Measurements from ENCODE around the gene CLEC14A. TPM values are rescaled to one million over a fixed set of nuclear protein-coding genes. Genes with fewer than 3 reads are reported as not detected.

The CLEC14A gene
- total RNA-seq, 1 experiment from 2014 or later: not detected

DNA sequence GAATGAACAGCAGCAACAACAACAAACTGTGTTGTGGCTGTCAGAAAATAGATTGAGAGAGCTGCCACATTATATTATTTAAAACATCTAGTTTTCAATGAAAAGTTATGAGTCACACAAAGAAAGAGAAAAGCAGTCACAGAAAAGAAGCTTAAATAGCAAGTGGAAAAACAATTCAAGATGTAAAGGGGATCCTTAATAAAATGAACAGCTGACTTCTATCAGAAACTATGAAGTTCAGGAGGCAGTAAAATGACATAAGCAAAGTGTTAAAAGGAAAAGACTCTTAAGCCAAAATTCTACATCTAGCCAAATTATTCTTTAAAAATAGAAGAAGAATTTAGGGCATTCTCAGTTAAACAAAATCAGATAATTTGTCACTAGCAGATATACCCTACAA, 5.6 kb downstream of the CLEC14A start:
- DNase-seq (ENCODE audit: low read depth): no peak

- no peak for DNase-seq (ENCODE audit: low read depth)
Measured at GRCh38 chr14:38248321-38249028, 7.4 kb downstream of the CLEC14A start.

GRCh38 chr14:38243696-38244240, 12.1 kb downstream of the CLEC14A start:
- no peak for DNase-seq (ENCODE audit: low read depth)

- DNase-seq (ENCODE audit: low read depth): peak; percentile 1
Measured at GRCh38 chr14:38238878-38239277, 17.0 kb downstream of the CLEC14A start.

GRCh38 chr14:38238332-38238731, 17.6 kb downstream of the CLEC14A start:
- peak; percentile 21 for DNase-seq (ENCODE audit: low read depth)

DNA sequence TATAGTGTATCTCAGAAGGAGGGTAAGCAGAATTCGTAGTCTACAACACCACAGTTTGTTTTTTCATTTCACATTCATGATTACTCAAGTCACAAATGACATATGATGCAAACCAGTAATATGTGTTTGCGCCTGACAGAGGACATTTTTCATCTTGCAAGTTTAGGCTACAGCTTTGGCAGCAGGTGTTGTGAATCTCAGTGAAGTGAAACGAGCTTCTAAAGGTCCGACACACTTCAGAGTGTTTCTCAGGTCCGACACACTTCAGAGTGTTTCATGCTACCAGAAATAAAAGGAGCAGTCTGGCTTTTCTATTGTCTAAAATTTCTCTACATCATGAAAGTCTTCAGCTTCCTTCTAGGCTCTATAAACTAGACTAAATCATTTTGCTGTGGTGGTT, 22.7 kb downstream of the CLEC14A start:
- DNase-seq (ENCODE audit: low read depth): no peak

DNA sequence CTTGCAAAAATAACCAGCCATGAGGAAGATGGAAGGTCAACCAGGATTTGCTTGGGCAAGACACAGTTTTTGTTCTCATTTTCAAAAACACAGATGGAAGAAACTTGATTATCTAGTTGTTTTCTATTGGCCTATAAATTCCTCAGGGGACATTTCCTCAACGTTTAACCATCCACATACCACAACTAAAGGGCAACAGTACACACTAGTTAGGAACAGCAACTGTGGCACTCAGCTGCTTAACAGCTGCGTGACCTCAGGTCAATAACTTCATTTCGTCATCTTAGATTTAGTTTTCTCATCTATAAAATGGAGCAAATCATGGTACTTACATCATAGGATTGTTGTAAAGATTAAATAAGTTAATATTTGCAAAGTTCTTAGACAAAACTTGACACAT, 29.5 kb downstream of the CLEC14A start:
- no peak for DNase-seq (ENCODE audit: low read depth)

DNA sequence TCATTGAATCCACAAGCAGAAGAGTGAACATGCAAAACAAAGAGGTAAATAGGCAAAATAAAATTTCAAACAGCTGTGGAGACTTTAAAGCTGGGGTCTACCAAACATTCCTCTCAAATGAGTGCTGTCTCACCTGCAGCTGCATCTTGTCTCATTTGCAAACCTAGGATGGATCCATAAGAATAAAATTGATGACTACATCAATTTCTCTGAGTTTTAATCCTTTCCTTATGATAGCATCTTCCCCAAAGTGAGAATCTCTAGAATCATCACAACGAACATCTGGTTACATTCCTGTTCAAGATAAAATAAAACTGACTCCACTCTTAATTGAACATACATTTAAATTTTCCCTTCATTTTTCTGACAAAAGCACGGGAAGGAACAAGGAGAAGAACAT, 29.9 kb downstream of the CLEC14A start:
- no peak for DNase-seq (ENCODE audit: low read depth)

DNA sequence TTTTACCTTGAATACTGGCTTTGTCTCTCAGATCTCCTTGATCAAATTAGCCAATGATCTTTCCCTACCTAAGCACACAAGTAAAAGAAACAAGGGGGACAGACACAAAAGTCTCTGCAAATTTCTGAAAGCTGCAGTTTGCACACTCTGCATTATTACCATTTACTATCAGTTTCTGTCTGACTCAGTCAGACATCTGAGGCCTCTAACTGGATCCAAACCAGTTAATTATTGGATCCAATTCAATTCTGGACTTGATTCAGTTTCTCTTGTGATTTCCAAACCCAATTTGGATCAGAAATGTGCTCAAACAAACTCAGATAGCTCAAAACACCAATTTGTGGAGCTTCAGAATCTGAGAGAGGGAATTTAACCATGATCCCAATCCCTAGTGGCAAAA, 31.6 kb downstream of the CLEC14A start:
- no peak for DNase-seq (ENCODE audit: low read depth)

- no peak for DNase-seq (ENCODE audit: low read depth)
Measured at GRCh38 chr14:38221077-38221476, 34.8 kb downstream of the CLEC14A start.

DNA sequence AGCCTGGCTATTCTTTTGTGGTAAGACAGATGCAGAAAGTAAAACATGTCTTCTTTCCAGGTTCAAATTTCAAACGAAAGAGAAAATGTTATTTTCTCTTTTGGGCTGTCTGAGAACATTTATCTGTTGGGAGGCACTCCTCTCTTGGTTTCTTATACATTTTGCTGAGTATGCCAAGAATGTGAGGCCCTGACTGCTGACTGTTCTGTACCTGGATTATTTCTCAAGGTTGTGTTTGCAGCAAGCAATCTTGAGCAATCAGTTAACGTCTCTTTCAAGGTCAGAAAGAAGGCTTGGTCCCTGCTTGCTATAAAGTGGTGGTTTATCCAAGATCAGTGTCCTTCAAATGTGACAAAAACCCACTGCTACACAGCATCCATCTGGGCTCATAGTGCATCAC, 38.3 kb downstream of the CLEC14A start:
- no peak for DNase-seq (ENCODE audit: low read depth)

DNA sequence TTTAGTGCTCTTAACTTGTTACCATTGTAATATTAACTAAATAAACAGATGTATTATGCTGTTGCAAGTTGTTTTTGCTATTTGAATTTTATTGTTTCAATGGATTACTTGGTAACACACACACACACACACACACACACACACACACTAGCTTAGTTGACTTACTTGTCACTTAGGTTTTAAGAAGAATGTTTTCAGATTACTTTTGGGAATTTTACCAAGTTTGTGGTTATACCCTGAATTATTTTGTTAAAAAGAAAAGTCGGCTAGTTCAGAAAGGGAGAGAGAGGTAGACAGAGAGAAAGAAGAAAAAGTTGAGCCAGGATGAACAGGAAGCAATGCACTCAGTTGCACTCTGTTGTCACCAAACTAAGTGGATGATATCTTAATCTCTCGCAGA, 42.9 kb downstream of the CLEC14A start:
- no peak for DNase-seq (ENCODE audit: low read depth)

GRCh38 chr14:38212111-38212510, 43.8 kb downstream of the CLEC14A start:
- no peak for DNase-seq (ENCODE audit: low read depth)

DNA sequence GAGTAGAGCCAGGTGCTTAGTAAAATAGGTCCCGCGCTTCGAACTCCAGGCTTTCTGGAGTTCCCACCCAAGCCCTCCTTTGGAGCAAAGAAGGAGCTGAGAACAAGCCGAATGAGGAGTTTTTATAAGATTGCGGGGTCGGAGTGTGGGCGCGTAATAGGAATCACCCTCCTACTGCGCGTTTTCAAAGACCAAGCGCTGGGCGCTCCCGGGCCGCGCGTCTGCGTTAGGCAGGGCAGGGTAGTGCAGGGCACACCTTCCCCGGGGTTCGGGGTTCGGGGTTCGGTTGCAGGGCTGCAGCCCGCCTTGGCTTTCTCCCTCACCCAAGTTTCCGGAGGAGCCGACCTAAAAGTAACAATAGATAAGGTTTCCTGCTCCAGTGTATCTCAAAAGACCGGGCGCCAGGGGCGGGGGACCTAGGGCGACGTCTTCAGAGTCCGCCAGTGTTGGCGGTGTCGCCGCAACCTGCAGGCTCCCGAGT, 44.6 kb downstream of the CLEC14A start:
- no peak for DNase-seq (ENCODE audit: low read depth)

DNA sequence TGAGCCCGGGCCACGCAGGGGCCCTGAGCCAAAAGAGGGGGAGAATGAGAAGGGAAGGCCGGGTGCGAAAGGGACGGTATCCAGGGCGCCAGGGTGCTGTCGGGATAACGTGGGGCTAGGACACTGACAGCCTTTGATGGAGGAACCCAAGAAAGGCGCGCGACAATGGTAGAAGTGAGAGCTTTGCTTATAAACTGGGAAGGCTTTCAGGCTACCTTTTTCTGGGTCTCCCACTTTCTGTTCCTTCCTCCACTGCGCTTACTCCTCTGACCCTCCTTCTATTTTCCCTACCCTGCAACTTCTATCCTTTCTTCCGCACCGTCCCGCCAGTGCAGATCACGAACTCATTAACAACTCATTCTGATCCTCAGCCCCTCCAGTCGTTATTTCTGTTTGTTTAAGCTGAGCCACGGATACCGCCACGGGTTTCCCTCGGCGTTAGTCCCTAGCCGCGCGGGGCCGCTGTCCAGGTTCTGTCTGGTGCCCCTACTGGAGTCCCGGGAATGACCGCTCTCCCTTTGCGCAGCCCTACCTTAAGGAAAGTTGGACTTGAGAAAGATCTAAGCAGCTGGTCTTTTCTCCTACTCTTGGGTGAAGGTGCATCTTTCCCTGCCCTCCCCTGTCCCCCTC, 45.2 kb downstream of the CLEC14A start:
- no peak for DNase-seq (ENCODE audit: low read depth)

DNA sequence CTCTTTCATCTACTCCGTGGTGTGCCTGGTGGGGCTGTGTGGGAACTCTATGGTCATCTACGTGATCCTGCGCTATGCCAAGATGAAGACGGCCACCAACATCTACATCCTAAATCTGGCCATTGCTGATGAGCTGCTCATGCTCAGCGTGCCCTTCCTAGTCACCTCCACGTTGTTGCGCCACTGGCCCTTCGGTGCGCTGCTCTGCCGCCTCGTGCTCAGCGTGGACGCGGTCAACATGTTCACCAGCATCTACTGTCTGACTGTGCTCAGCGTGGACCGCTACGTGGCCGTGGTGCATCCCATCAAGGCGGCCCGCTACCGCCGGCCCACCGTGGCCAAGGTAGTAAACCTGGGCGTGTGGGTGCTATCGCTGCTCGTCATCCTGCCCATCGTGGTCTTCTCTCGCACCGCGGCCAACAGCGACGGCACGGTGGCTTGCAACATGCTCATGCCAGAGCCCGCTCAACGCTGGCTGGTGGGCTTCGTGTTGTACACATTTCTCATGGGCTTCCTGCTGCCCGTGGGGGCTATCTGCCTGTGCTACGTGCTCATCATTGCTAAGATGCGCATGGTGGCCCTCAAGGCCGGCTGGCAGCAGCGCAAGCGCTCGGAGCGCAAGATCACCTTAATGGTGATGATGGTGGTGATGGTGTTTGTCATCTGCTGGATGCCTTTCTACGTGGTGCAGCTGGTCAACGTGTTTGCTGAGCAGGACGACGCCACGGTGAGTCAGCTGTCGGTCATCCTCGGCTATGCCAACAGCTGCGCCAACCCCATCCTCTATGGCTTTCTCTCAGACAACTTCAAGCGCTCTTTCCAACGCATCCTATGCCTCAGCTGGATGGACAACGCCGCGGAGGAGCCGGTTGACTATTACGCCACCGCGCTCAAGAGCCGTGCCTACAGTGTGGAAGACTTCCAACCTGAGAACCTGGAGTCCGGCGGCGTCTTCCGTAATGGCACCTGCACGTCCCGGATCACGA, 46.0 kb downstream of the CLEC14A start:
- DNase-seq (ENCODE audit: low read depth): peak; percentile 25

DNA sequence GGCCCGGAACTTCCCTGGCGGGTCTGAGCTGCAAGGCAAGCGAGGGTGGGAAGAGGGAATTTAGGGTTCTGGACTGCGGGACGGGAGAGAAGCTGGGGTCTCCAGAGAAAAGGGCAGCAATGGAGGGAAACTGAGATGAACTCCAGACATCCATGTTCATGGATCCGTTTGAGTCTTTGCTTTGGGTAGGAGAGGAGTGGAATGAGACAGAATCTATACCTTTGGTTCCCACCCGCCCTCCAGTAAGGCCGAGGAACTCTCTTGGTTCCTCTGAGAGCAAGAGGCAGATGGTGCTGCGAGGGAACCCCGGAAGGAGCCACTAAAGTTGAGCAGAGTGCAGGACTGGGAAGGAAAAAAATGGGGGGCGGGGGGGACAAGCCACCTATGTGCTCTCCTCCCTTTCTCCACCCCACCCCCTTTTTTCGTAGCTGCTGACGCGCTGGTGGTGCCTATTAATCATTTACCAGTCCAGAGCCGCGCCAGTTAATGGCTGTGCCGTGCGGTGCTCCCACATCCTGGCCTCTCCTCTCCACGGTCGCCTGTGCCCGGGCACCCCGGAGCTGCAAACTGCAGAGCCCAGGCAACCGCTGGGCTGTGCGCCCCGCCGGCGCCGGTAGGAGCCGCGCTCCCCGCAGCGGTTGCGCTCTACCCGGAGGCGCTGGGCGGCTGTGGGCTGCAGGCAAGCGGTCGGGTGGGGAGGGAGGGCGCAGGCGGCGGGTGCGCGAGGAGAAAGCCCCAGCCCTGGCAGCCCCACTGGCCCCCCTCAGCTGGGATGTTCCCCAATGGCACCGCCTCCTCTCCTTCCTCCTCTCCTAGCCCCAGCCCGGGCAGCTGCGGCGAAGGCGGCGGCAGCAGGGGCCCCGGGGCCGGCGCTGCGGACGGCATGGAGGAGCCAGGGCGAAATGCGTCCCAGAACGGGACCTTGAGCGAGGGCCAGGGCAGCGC, 47.0 kb downstream of the CLEC14A start:
- DNase-seq (ENCODE audit: low read depth): no peak

DNA sequence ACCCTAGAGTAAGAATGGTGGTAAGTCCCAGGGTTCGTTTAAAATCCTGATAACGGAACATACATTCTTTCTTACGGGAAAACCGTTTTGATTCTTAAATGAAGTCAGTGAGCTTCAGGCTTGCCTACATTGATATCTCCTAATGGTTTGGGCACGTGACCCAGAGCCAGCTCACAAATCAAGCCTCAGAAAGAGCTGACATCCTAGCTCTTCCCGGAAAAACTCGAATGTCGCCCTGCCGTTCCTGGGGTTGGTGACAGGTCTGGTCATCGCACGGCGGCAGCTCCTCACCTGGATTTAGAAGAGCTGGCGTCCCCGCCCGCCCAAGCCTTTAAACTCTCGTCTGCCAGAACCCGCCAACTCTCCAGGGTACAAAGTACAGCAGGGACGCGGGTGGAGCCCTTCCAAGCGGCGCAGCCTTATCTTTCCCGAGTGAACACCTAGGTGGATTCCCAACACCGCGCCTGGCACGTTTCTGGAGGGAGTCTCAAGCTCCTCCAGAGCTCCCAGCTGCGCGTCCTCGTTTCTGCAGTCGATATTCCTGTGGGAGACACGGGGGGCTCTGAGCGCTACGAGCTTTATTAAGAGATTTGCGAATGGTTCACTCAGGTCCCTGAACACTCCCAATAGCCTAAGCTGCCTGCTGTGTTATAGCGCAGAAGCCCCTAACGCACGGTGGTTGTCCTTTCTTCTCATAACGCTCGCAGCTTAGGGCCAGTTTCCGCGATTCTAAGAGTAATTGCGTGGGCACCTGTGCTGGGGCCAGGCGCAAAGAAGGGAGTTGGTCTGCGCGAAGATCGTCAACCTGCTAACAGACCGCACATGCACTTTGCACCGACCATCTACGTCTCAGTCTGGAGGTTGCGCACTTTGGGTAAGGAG, 47.9 kb downstream of the CLEC14A start, which contains the start of gene SSTR1:
Gene SSTR1 (plus strand): TSS at position 169 of the 882 bp plus-strand sequence. CDS start 1,486 bp downstream, outside the sequence.
- no peak for DNase-seq (ENCODE audit: low read depth)

GRCh38 chr14:38207377-38207735, 48.5 kb downstream of the CLEC14A start:
- DNase-seq (ENCODE audit: low read depth): no peak
